CD14-positive monocyte (primary cell): ENCODE data around the gene PKM. TPM values are rescaled to one million over a fixed set of nuclear protein-coding genes. Genes with fewer than 3 reads are reported as not detected.

Experiments
- DNase-seq, 3 donors: peaks; one replicate each; pipeline ENCODE4 v3.0.0-alpha.2; 2011 to 2022
- H2AFZ ChIP-seq: 2 replicates; pipeline ENCODE4 v1.6.0; 2012; ENCODE audit warnings: mild to moderate bottlenecking, low read depth, low read length, inconsistent platforms; ENCODE audit not compliant: insufficient read depth, poor library complexity, severe bottlenecking
- H3K27ac ChIP-seq, 2 donors: 1 replicate in 1 of 2; 2 replicates in 1 of 2; pipeline ENCODE4 v1.5.1; 2012 to 2013; ENCODE audit warnings: low read length in 2 of 2, control low read depth in 1 of 2, inconsistent platforms in 1 of 2, low read depth in 1 of 2, mild to moderate bottlenecking in 1 of 2
- H3K27me3 ChIP-seq, 2 donors: one replicate each; pipeline versions ENCODE4 v1.6.0 to v1.6.1; 2011 to 2013; ENCODE audit warnings: low read length in 2 of 2; ENCODE audit not compliant: control insufficient read depth in 2 of 2, insufficient read depth in 2 of 2
- H3K36me3 ChIP-seq, 2 donors: replicated peaks in 1 of 2; 1 replicate in 1 of 2; 2 replicates in 1 of 2; pipeline versions ENCODE4 v1.5.1 to v1.6.1; 2012 to 2013; ENCODE audit warnings: low read length in 2 of 2, control low read depth in 1 of 2, inconsistent platforms in 1 of 2, mild to moderate bottlenecking in 1 of 2; ENCODE audit not compliant: insufficient read depth in 2 of 2, control insufficient read depth in 1 of 2
- H3K4me1 ChIP-seq, 2 donors: 1 replicate in 1 of 2; 2 replicates in 1 of 2; pipeline versions ENCODE4 v1.5.1 to v1.6.1; 2012 to 2013; ENCODE audit warnings: low read length in 2 of 2, control low read depth in 1 of 2, inconsistent platforms in 1 of 2, mild to moderate bottlenecking in 1 of 2, moderate library complexity in 1 of 2; ENCODE audit not compliant: insufficient read depth in 2 of 2, control insufficient read depth in 1 of 2
- H3K4me2 ChIP-seq: replicated peaks from 2 replicates; pipeline ENCODE3; 2012; ENCODE audit warnings: low read length, moderate library complexity, mild to moderate bottlenecking; ENCODE audit not compliant: poor library complexity, severe bottlenecking; ENCODE audit errors: extremely low read depth
- H3K4me3 ChIP-seq, 3 experiments: fragments of 200-600 bp in 1 of 3; sonication (generic) in 1 of 3; replicated peaks in 1 of 3; 1 replicate in 2 of 3; 2 replicates in 1 of 3; pipeline ENCODE4 v1.5.1; 2011 to 2013; ENCODE audit warnings: low read length in 3 of 3, mild to moderate bottlenecking in 3 of 3, control low read depth in 2 of 3, low read depth in 2 of 3, inconsistent platforms in 1 of 3, moderate library complexity in 1 of 3
- H3K79me2 ChIP-seq: 2 replicates; pipeline ENCODE4 v1.6.0; 2012; ENCODE audit warnings: mild to moderate bottlenecking, control low read depth, inconsistent platforms, low read length, moderate library complexity; ENCODE audit not compliant: insufficient read depth
- H3K9ac ChIP-seq: 2 replicates; pipeline ENCODE4 v1.6.0; 2017; ENCODE audit warnings: low read length, mild to moderate bottlenecking; ENCODE audit not compliant: insufficient read depth, poor library complexity, severe bottlenecking
- H3K9me3 ChIP-seq, 2 donors: replicated peaks in 1 of 2; 1 replicate in 1 of 2; 2 replicates in 1 of 2; pipeline versions ENCODE4 v1.5.1 to v1.6.1; 2012 to 2013; ENCODE audit warnings: low read length in 2 of 2, control low read depth in 1 of 2; ENCODE audit not compliant: control insufficient read depth in 1 of 2, insufficient read depth in 1 of 2
- H4K20me1 ChIP-seq: 2 replicates; pipeline ENCODE4 v1.6.0; 2012; ENCODE audit warnings: mild to moderate bottlenecking, low read length, control low read depth, moderate library complexity; ENCODE audit not compliant: insufficient read depth
- H3K27ac Mint-ChIP-seq, 7 donors: one replicate each; pipeline ENCODE4 v1.8.0; 2020; ENCODE audit warnings: mild to moderate bottlenecking in 7 of 7, mixed read lengths in 7 of 7, moderate library complexity in 6 of 7, inconsistent platforms in 2 of 7
- H3K27me3 Mint-ChIP-seq, 3 donors: one replicate each; pipeline ENCODE4 v1.8.0; 2021 to 2022; ENCODE audit warnings: low read depth in 3 of 3, mild to moderate bottlenecking in 3 of 3, mixed read lengths in 3 of 3, moderate library complexity in 3 of 3, inconsistent platforms in 1 of 3
- H3K36me3 Mint-ChIP-seq, 2 donors: one replicate each; pipeline ENCODE4 v1.8.0; 2020; ENCODE audit warnings: mixed read lengths in 2 of 2, inconsistent platforms in 1 of 2, mild to moderate bottlenecking in 1 of 2
- H3K4me1 Mint-ChIP-seq: one replicate; pipeline ENCODE4 v1.8.0; 2020; ENCODE audit warnings: mild to moderate bottlenecking, mixed read lengths
- H3K4me3 Mint-ChIP-seq, 2 donors: one replicate each; pipeline ENCODE4 v1.8.0; 2020; ENCODE audit warnings: mild to moderate bottlenecking in 2 of 2, mixed read lengths in 2 of 2, moderate library complexity in 1 of 2
- H3K9me3 Mint-ChIP-seq, 7 donors: one replicate each; pipeline ENCODE4 v1.8.0; 2020 to 2022; ENCODE audit warnings: mixed read lengths in 7 of 7, mild to moderate bottlenecking in 6 of 7, moderate library complexity in 6 of 7, inconsistent platforms in 2 of 7
- CTCF ChIP-seq: fragments of 200-600 bp; IDR thresholded peaks from one replicate; pipeline ENCODE4 v1.8.0; 2022; ENCODE audit warnings: antibody characterized with exemption, mild to moderate bottlenecking
- WGBS: methylation state at CpG from one replicate; pipeline ENCODE4 v1.1.5; 2013; ENCODE audit warnings: missing lambda C conversion rate; ENCODE audit not compliant: insufficient coverage; 5-methylcytosine and 5-hydroxymethylcytosine counted together
- intact Hi-C, 2 donors: fragments of 100-400 bp; cut with micrococcal nuclease; formaldehyde crosslinking; loops; one replicate each; pipeline versions ENCODE4 v1.15.0 to v1.15.1; 2023
- polyA plus RNA-seq, 3 donors: library from polyadenylated mRNA; depleted of rRNA in 1 of 3; unstranded in 2 of 3; stranded (reverse) in 1 of 3; fragments of 300-500 nt in 2 of 3; fragments of >200 nt in 1 of 3; fragmentation: Illumina TruSeq in 2 of 3; gene quantifications; 1 replicate in 2 of 3; 2 replicates in 1 of 3; pipeline ENCODE4 v1.2.3, GENCODE V29; 2012 to 2021

The PKM gene
- polyA plus RNA-seq, 3 donors: 544 to 999 (median 986) TPM

- H3K4me1 ChIP-seq: peaks cover 26 to 36% of the 10 kb centered on the region in 2 donors
- intact Hi-C loops: loop anchor here (5.0 to 10.0 kb wide), 6 partner anchors 36 to 478 kb away; partner anchors contain the start of genes PARP6 (in 2 of the 2), ARIH1 (in 1 of the 2), MYO9A (in 1 of the 2) and PKM (in 1 of the 2)
Observed at GRCh38 chr15:72196409-72197040, 34.5 kb downstream of the PKM start.

More at GRCh38 chr15:72196409-72197040, 34.5 kb downstream of the PKM start:
- Histone ChIP-seq H4K20me1 (peaks cover 37% of the 10 kb centered on the region), H2AFZ (peak overlapping the region; percentile 67), H3K9ac (no peak overlapping the region), H3K79me2 (no peaks in the 10 kb centered on the region), H3K27ac (no peak overlapping the region), H3K36me3 (peaks cover 33 to 34% of the 10 kb centered on the region in 2 donors), H3K27me3 (peaks cover 3 to 27% of the 10 kb centered on the region in 2 donors), H3K4me3 (no peak overlapping the region), H3K9me3 (no peaks in the 10 kb centered on the region), H3K4me2 (no peak overlapping the region)
- Mint-ChIP-seq H3K9me3 (peaks cover 0 to 11% (median 3%) of the 10 kb centered on the region in 7 donors), H3K4me3 (peak overlapping the region in 1 of 2 donors; percentile 67), H3K27me3 (peaks cover 24 to 34% (median 24%) of the 10 kb centered on the region in 3 donors), H3K27ac (peak overlapping the region in 1 of 7 donors; percentile 35), H3K36me3 (peaks cover 40 to 44% of the 10 kb centered on the region in 2 donors), H3K4me1 (peaks cover 36% of the 10 kb centered on the region)
- no peak for TF ChIP-seq CTCF
- WGBS: 96% methylated on average over 9 of the region's 13 CpGs
- no peak for DNase-seq
